ENCODE data around the gene SMARCC2.

- TF ChIP-seq CTCF (IDR thresholded peaks at IDR 0.05 in 2 of 3, conservative IDR thresholded peaks at IDR 0.05 in 1 of 3; ENCODE audit: borderline replicate concordance in 1 of 3, insufficient read depth in 1 of 3, low read depth in 2 of 3, low read length in 2 of 3), result no peak
- no peak for TF ChIP-seq JUND (IDR thresholded peaks at IDR 0.05)
- no peak for TF ChIP-seq EZH2 (IDR thresholded peaks at IDR 0.05)
- TF ChIP-seq POLR2AphosphoS5 (IDR thresholded peaks at IDR 0.05; ENCODE audit: low read depth, low read length), result no peak
- no peak for TF ChIP-seq TCF7L2 (IDR thresholded peaks at IDR 0.05; ENCODE audit: borderline replicate concordance, extremely low read depth, insufficient read depth, insufficient read length)
- TF ChIP-seq ZFX (IDR thresholded peaks at IDR 0.05), result no peak
- TF ChIP-seq RAD21 (IDR thresholded peaks at IDR 0.05; ENCODE audit: low read depth), result no peak
- no peak for TF ChIP-seq ZNF274 (IDR thresholded peaks at IDR 0.05; ENCODE audit: low read depth, low read length)
- TF ChIP-seq POLR2A (IDR thresholded peaks at IDR 0.05; ENCODE audit: borderline replicate concordance, extremely low read depth, insufficient read depth, insufficient read length), result no peak
- no peak for TF ChIP-seq REST (IDR thresholded peaks at IDR 0.05; ENCODE audit: low read depth)
- TF ChIP-seq EZH2phosphoT487 (IDR thresholded peaks at IDR 0.05; ENCODE audit: borderline replicate concordance), result no peak
Observed at GRCh38 chr12:56143870-56144269, 45.4 kb downstream of the SMARCC2 start.
